Measurements from ENCODE around the gene SAE1. TPM values are rescaled to one million over a fixed set of nuclear protein-coding genes. Genes with fewer than 3 reads are reported as not detected.

SAE1 gene
- total and polyA plus RNA-seq, 10 of the 15 experiments (the other 5 are each of a cell fraction or from before 2014, with no cell fraction given): 62.0 to 246 (median 148) TPM

DNA sequence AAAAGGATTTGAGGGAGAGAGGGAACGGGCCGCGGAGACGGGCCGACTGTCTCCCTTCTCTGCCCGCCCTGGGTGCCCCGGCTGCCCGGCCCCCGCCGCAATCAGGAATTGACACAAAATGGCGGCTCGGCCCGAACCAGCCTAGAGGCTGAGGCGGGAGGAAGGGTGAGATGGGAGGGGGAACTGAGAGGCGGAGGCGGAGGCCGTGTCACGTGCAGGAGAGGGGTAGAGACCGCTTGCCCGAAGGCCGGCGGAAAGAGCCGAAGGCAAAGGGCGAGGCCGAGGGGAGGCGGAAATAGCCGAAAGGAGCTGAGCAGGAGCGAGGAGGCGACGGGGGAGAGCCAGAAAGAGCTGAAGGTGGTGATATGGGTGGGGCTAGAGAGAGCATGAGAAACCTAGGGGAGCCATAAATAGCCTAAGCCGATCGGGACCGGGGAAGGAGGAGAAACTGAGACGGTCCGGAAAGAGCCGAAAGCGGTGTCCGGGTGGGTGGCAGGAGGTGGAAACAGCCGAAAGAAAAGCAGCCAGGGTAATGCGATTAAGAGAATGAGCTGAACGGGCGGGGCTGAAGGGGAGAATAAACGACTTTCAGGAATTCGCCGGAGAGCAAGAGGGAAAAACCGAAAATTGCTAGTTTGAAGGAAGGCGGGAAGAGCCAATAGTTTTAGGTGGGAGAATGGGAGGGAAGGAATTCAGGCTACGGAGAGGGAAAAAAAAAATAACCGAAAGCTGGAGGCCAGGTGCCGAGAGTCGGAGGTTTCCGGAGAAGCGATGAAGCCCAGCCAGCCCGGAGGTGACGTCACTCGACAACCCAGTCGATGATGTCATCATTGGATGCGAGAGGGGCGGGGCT is 17.4 kb upstream of the SAE1 start, which contains the start of gene ZC3H4 (continued):
- TF ChIP-seq, protein P1, sequence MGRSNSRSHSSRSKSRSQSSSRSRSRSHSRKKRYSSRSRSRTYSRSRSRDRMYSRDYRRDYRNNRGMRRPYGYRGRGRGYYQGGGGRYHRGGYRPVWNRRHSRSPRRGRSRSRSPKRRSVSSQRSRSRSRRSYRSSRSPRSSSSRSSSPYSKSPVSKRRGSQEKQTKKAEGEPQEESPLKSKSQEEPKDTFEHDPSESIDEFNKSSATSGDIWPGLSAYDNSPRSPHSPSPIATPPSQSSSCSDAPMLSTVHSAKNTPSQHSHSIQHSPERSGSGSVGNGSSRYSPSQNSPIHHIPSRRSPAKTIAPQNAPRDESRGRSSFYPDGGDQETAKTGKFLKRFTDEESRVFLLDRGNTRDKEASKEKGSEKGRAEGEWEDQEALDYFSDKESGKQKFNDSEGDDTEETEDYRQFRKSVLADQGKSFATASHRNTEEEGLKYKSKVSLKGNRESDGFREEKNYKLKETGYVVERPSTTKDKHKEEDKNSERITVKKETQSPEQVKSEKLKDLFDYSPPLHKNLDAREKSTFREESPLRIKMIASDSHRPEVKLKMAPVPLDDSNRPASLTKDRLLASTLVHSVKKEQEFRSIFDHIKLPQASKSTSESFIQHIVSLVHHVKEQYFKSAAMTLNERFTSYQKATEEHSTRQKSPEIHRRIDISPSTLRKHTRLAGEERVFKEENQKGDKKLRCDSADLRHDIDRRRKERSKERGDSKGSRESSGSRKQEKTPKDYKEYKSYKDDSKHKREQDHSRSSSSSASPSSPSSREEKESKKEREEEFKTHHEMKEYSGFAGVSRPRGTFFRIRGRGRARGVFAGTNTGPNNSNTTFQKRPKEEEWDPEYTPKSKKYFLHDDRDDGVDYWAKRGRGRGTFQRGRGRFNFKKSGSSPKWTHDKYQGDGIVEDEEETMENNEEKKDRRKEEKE (IDR thresholded peaks at IDR 0.05): no peak
- TF ChIP-seq MEF2A (IDR thresholded peaks at IDR 0.05; ENCODE audit: insufficient read depth, low read depth, low read length) (peak; percentile 86), SPI1 (IDR thresholded peaks at IDR 0.05; ENCODE audit: borderline replicate concordance, insufficient read depth, low read depth, low read length) (peak; percentile 73; the same call in 1 of the 2 replicates), FOS (IDR thresholded peaks at IDR 0.05; ENCODE audit: borderline replicate concordance, extremely low read depth, insufficient read length) (no peak), ZNF384 (IDR thresholded peaks at IDR 0.05; ENCODE audit: borderline replicate concordance, low read depth, low read length) (peak; percentile 64), KLF5 (IDR thresholded peaks at IDR 0.05; ENCODE audit: partially characterized antibody) (peak; percentile 76), TBL1XR1 (IDR thresholded peaks at IDR 0.05; ENCODE audit: low read depth, low read length) (peak; percentile 57; the same call in 1 of the 2 replicates), TCF3 (IDR thresholded peaks at IDR 0.05; ENCODE audit: borderline replicate concordance, insufficient read depth, low read depth, low read length) (0 out of 2 replicates have a peak, but pooled peaks have one; percentile 23), ETV6 (conservative IDR thresholded peaks at IDR 0.05 in 1 of 2, IDR thresholded peaks at IDR 0.05 in 1 of 2; ENCODE audit: borderline replicate concordance in 1 of 2, low read depth in 1 of 2) (no peak)
- TF ChIP-seq, protein P2, sequence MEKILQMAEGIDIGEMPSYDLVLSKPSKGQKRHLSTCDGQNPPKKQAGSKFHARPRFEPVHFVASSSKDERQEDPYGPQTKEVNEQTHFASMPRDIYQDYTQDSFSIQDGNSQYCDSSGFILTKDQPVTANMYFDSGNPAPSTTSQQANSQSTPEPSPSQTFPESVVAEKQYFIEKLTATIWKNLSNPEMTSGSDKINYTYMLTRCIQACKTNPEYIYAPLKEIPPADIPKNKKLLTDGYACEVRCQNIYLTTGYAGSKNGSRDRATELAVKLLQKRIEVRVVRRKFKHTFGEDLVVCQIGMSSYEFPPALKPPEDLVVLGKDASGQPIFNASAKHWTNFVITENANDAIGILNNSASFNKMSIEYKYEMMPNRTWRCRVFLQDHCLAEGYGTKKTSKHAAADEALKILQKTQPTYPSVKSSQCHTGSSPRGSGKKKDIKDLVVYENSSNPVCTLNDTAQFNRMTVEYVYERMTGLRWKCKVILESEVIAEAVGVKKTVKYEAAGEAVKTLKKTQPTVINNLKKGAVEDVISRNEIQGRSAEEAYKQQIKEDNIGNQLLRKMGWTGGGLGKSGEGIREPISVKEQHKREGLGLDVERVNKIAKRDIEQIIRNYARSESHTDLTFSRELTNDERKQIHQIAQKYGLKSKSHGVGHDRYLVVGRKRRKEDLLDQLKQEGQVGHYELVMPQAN (conservative IDR thresholded peaks at IDR 0.05): no peak
- TF ChIP-seq, protein P3, sequence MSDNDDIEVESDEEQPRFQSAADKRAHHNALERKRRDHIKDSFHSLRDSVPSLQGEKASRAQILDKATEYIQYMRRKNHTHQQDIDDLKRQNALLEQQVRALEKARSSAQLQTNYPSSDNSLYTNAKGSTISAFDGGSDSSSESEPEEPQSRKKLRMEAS (IDR thresholded peaks at IDR 0.05; ENCODE audit: low read depth, low read length): peak; percentile 98
- TF ChIP-seq, protein P4, sequence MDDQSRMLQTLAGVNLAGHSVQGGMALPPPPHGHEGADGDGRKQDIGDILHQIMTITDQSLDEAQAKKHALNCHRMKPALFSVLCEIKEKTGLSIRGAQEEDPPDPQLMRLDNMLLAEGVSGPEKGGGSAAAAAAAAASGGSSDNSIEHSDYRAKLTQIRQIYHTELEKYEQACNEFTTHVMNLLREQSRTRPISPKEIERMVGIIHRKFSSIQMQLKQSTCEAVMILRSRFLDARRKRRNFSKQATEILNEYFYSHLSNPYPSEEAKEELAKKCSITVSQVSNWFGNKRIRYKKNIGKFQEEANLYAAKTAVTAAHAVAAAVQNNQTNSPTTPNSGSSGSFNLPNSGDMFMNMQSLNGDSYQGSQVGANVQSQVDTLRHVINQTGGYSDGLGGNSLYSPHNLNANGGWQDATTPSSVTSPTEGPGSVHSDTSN (IDR thresholded peaks at IDR 0.05; ENCODE audit: insufficient replicate concordance, low read depth, low read length): no peak
- TF ChIP-seq, protein P5, sequence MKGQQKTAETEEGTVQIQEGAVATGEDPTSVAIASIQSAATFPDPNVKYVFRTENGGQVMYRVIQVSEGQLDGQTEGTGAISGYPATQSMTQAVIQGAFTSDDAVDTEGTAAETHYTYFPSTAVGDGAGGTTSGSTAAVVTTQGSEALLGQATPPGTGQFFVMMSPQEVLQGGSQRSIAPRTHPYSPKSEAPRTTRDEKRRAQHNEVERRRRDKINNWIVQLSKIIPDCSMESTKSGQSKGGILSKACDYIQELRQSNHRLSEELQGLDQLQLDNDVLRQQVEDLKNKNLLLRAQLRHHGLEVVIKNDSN (IDR thresholded peaks at IDR 0.05; ENCODE audit: borderline replicate concordance, extremely low read length, insufficient read depth, low read depth, low read length): peak; percentile 96
- TF ChIP-seq, protein P6, sequence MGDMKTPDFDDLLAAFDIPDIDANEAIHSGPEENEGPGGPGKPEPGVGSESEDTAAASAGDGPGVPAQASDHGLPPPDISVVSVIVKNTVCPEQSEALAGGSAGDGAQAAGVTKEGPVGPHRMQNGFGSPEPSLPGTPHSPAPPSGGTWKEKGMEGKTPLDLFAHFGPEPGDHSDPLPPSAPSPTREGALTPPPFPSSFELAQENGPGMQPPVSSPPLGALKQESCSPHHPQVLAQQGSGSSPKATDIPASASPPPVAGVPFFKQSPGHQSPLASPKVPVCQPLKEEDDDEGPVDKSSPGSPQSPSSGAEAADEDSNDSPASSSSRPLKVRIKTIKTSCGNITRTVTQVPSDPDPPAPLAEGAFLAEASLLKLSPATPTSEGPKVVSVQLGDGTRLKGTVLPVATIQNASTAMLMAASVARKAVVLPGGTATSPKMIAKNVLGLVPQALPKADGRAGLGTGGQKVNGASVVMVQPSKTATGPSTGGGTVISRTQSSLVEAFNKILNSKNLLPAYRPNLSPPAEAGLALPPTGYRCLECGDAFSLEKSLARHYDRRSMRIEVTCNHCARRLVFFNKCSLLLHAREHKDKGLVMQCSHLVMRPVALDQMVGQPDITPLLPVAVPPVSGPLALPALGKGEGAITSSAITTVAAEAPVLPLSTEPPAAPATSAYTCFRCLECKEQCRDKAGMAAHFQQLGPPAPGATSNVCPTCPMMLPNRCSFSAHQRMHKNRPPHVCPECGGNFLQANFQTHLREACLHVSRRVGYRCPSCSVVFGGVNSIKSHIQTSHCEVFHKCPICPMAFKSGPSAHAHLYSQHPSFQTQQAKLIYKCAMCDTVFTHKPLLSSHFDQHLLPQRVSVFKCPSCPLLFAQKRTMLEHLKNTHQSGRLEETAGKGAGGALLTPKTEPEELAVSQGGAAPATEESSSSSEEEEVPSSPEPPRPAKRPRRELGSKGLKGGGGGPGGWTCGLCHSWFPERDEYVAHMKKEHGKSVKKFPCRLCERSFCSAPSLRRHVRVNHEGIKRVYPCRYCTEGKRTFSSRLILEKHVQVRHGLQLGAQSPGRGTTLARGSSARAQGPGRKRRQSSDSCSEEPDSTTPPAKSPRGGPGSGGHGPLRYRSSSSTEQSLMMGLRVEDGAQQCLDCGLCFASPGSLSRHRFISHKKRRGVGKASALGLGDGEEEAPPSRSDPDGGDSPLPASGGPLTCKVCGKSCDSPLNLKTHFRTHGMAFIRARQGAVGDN (IDR thresholded peaks at IDR 0.05): peak; percentile 40; the same call in 1 of the 2 replicates

Data from GM12878 (cell line).